ENCODE results near the gene BICC1.

Gene BICC1

DNA sequence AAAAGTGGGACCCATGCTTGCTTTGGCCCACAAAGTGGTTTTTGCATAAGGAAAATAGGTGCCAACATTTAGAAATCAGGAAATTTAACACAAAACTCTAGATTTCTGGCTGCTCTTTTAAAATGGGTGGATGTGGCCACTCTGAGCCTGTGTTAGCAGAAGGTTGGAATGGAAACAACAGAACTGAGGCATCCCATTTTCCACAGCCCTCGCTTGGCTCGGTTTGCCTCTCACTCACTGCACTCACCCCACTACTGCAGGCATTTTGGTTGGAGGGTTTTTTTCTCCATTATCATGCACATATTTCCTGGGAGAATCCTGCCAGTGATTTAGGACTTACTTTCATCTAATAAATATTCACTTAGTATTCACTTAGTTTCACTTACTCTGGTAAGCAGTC lies 178.9 kb downstream of the BICC1 start:
- TF ChIP-seq CTCF (IDR thresholded peaks at IDR 0.05; ENCODE audit: low read depth, low read length), result no peak
- no peak overlapping the region for H3K4me3 ChIP-seq (replicated peaks in 1 of 2; ENCODE audit: low read depth in 2 of 2, low read length in 2 of 2)
- peak in 1 of 2 donors; percentile 16 for DNase-seq (ENCODE audit: low read depth in 2 of 2)

GRCh38 chr10:58693919-58694318 lies 181.2 kb downstream of the BICC1 start:
- no peak for DNase-seq (ENCODE audit: low read depth in 2 of 2)
- TF ChIP-seq CTCF (IDR thresholded peaks at IDR 0.05; ENCODE audit: low read depth, low read length), result no peak
- no peak overlapping the region for H3K4me3 ChIP-seq (replicated peaks in 1 of 2; ENCODE audit: low read depth in 2 of 2, low read length in 2 of 2)

- no peak overlapping the region for H3K4me3 ChIP-seq (replicated peaks in 1 of 2; ENCODE audit: low read depth in 2 of 2, low read length in 2 of 2)
- DNase-seq (ENCODE audit: low read depth in 2 of 2), result peak in 1 of 2 donors; percentile 67
- no peak for TF ChIP-seq CTCF (IDR thresholded peaks at IDR 0.05; ENCODE audit: low read depth, low read length)
Observed at GRCh38 chr10:58695022-58695421, 182.3 kb downstream of the BICC1 start.

DNA sequence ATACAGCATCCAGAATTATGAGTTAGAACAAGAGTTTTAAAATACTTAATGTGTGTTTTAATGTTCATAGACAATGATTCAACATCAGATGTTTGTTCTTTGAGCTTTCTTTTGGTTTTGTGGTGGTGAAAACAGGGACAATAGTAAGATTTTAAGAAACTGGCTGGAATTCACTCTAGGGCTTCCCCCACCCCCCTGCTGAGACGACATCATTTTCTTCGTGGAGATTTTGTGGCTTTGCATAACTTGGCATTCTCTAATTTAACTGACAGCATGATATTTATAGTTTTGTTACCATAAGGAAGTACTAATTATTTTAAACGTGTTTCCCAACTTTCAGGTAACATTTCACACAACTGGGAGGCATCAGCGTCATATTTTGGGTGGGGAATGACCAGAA lies 184.1 kb downstream of the BICC1 start:
- no peak overlapping the region for H3K4me3 ChIP-seq (replicated peaks in 1 of 2; ENCODE audit: low read depth in 2 of 2, low read length in 2 of 2)
- peak; percentile 35 to 51 for DNase-seq (ENCODE audit: low read depth in 2 of 2)
- TF ChIP-seq CTCF (IDR thresholded peaks at IDR 0.05; ENCODE audit: low read depth, low read length), result no peak

DNA sequence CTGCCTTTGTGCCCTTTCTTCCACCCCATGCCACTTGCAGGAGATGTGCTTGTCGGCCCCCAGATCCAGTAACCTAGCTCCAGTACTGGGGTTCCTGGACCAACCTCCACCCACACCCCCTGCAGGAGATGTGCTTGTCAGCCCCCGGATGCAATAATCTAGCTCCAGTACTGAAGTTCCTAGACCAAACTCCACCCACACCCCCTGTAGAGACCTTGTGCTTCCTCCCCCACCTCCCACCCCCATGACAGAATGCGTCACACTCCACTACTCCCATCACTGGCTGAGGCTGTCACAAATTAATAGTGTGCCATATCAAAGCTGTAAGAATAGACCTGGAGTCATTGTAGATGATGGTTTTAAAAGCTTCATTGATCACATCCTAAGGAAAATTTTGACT lies 185.0 kb downstream of the BICC1 start:
- no peak for DNase-seq (ENCODE audit: low read depth in 2 of 2)
- no peak overlapping the region for H3K4me3 ChIP-seq (replicated peaks in 1 of 2; ENCODE audit: low read depth in 2 of 2, low read length in 2 of 2)
- no peak for TF ChIP-seq CTCF (IDR thresholded peaks at IDR 0.05; ENCODE audit: low read depth, low read length)

DNA sequence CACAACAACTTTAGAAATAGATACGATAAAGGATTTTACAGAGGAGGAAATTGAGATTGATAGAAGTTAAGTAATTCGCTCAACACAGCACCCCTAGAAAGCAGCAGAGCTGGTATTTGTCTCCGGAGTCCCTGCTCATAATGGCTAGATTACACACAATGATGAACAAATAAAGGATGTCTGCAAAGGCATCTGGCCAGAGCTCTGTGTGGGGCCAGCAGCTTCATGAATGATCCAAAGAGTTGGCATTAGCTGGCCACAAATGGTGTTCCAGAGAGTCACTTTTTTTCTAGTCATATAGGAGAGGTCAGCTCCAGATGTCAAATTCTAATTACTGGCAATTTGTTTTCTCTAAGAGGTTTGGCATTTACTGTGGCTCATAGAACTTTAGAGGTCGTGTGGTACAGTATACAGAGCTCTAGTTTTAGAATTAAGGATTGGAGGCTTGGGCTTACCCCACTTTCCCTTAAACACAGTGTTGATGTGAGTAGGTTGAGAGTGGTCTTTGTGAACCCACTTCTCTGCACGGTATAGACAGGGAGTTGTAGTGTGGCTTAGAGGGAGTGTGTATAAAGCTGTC lies 186.2 kb downstream of the BICC1 start:
- TF ChIP-seq CTCF (IDR thresholded peaks at IDR 0.05; ENCODE audit: low read depth, low read length), result no peak
- no peak overlapping the region for H3K4me3 ChIP-seq (replicated peaks in 1 of 2; ENCODE audit: low read depth in 2 of 2, low read length in 2 of 2)
- DNase-seq (ENCODE audit: low read depth in 2 of 2), result peak; percentile 30 to 36

- no peak for TF ChIP-seq CTCF (IDR thresholded peaks at IDR 0.05; ENCODE audit: low read depth, low read length)
- no peak overlapping the region for H3K4me3 ChIP-seq (replicated peaks in 1 of 2; ENCODE audit: low read depth in 2 of 2, low read length in 2 of 2)
- peak in 1 of 2 donors; percentile 20 for DNase-seq (ENCODE audit: low read depth in 2 of 2)
Observed at GRCh38 chr10:58700591-58700990, 187.9 kb downstream of the BICC1 start.

Data from cardiac fibroblast (primary cell).